ENCODE results near the gene CCDC40.
A peak's percentile ranks its signal among the peaks of the same experiment; 100 is the strongest.
"Not testable (repeated sequence)": the region's sequence is repeated elsewhere in the genome, so short reads cannot be mapped to it uniquely, and the experiment has no call there.

CCDC40 gene

GRCh38 chr17:79991924-79992648 is 44.4 kb upstream of the CCDC40 start:
- H3K4me3 ChIP-seq: peak overlapping the region; percentile 62
- no peaks in the 10 kb centered on the region for H3K36me3 ChIP-seq
- peak overlapping the region; percentile 77 for H3K27ac ChIP-seq

DNA sequence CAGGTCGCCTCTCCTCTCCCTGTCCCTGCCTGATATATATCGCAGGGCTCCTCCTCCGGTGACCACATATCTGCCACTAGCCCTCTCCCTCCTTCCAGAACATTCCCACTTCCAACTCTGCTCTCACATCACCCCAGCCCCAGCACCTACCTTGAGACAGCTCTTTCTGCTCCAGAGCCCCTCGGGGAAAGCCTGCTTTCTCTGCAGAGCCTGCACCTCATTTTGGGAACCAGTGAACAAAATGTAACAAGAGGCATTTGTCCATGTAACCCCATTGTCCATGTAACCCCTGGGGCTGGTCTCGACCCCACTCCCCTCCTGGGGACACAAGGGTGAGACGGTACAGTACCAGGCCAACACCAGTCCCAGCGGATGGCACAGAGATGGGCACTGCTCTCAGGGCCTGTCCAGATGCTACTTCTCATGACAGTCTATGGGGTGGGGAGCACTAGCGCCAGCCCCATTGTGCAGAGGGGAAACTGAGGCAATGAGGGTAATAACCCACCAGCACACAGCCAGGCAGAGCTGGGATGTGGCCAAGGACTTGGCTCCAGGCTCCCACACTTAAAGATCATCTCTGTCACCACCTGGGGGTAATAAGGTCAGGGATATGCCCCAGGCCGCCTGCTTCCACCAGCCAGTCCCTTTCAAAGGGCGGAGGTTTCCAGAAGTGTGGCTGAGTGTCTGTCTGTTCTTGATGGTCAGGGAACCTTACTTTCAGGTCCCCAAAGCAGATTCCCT is 43.6 kb upstream of the CCDC40 start:
- H3K4me2 ChIP-seq: peak overlapping the region; percentile 97
- peaks cover 83% of the 10 kb centered on the region for H3K4me1 ChIP-seq
- H3K9ac ChIP-seq: peak overlapping the region; percentile 68
- no peaks in the 10 kb centered on the region for H3K36me3 ChIP-seq
- H3K27ac ChIP-seq: peak overlapping the region; percentile 77
- TF ChIP-seq Cebpa-rat (IDR thresholded peaks at IDR 0.05): no peak
- no peaks in the 10 kb centered on the region for H3K9me3 ChIP-seq
- peaks cover 17% of the 10 kb centered on the region for H3K27me3 ChIP-seq
- H4K20me1 ChIP-seq: peaks cover 35% of the 10 kb centered on the region
- peak overlapping the region; percentile 62; the same call in 1 of the 2 replicates for H3K4me3 ChIP-seq

More at GRCh38 chr17:79991924-79992648, 44.4 kb upstream of the CCDC40 start:
- peaks cover 83% of the 10 kb centered on the region for H3K4me1 ChIP-seq
- TF ChIP-seq Cebpa-rat (IDR thresholded peaks at IDR 0.05): no peak
- H3K9ac ChIP-seq: peak overlapping the region; percentile 65
- H4K20me1 ChIP-seq: peaks cover 42% of the 10 kb centered on the region
- H3K4me2 ChIP-seq: peak overlapping the region; percentile 97
- no peaks in the 10 kb centered on the region for H3K9me3 ChIP-seq
- peaks cover 17% of the 10 kb centered on the region for H3K27me3 ChIP-seq

GRCh38 chr17:79993390-79994227 is 42.8 kb upstream of the CCDC40 start:
- Histone ChIP-seq H3K4me2 (peak overlapping the region; percentile 97), H3K27me3 (peaks cover 16% of the 10 kb centered on the region), H3K27ac (peak overlapping the region; percentile 77), H3K9ac (peak overlapping the region; percentile 68), H3K4me3 (peak overlapping the region; percentile 41; the same call in 1 of the 2 replicates), H3K9me3 (no peaks in the 10 kb centered on the region), H3K36me3 (no peaks in the 10 kb centered on the region), H3K4me1 (peaks cover 83% of the 10 kb centered on the region), H4K20me1 (peaks cover 27% of the 10 kb centered on the region)
- TF ChIP-seq Cebpa-rat (IDR thresholded peaks at IDR 0.05): peak; percentile 98

DNA sequence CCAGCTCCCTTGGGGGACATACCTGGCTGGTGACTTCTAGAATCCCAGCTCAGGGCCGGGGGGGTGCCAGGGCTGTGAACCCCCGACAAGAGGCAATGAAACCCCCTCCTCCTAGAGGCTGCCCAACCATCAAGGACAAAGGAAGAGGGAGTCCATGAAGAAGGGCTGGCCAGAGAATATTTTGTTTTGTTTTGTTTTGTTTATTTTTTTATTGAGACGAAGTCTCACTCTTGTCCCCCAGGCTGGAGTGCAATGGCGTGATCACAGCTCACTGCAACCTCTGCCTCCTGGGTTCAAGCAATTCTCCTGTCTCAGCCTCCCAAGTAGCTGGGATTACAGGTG is 42.2 kb upstream of the CCDC40 start:
- not testable (repeated sequence) for H3K9ac ChIP-seq, H3K36me3 ChIP-seq, H3K27me3 ChIP-seq, H3K9me3 ChIP-seq, H3K4me3 ChIP-seq
- Histone ChIP-seq H4K20me1 (peaks cover 21% of the 10 kb centered on the region), H3K27ac (peak overlapping the region; percentile 77), H3K4me2 (peak overlapping the region; percentile 97), H3K4me1 (peaks cover 80% of the 10 kb centered on the region)

- Histone ChIP-seq H3K9ac (no peak overlapping the region), H3K27me3 (peaks cover 6% of the 10 kb centered on the region; the same call in 1 of the 2 replicates), H3K36me3 (no peaks in the 10 kb centered on the region), H3K4me2 (peak overlapping the region; percentile 97), H3K4me1 (peaks cover 80% of the 10 kb centered on the region), H3K4me3 (no peak overlapping the region), H4K20me1 (peaks cover 17% of the 10 kb centered on the region), H3K9me3 (no peaks in the 10 kb centered on the region), H3K27ac (0 out of 2 replicates have a peak overlapping the region, but pooled peaks have one; percentile 77)
- no peak for TF ChIP-seq Cebpa-rat (IDR thresholded peaks at IDR 0.05)
Observed at GRCh38 chr17:79994602-79995001, 41.8 kb upstream of the CCDC40 start.

- peak overlapping the region; percentile 97 for H3K4me2 ChIP-seq
- H3K27me3 ChIP-seq: peaks cover 4% of the 10 kb centered on the region; the same call in 1 of the 2 replicates
- no peaks in the 10 kb centered on the region for H3K36me3 ChIP-seq
- H3K9me3 ChIP-seq: no peaks in the 10 kb centered on the region
- H3K4me3 ChIP-seq: no peak overlapping the region
- H4K20me1 ChIP-seq: peaks cover 7% of the 10 kb centered on the region; the same call in 1 of the 2 replicates
- TF ChIP-seq Cebpa-rat (IDR thresholded peaks at IDR 0.05): no peak
- H3K4me1 ChIP-seq: peaks cover 80% of the 10 kb centered on the region
- H3K27ac ChIP-seq: no peak overlapping the region
- no peak overlapping the region for H3K9ac ChIP-seq
Observed at GRCh38 chr17:79995696-79996095, 40.7 kb upstream of the CCDC40 start.

DNA sequence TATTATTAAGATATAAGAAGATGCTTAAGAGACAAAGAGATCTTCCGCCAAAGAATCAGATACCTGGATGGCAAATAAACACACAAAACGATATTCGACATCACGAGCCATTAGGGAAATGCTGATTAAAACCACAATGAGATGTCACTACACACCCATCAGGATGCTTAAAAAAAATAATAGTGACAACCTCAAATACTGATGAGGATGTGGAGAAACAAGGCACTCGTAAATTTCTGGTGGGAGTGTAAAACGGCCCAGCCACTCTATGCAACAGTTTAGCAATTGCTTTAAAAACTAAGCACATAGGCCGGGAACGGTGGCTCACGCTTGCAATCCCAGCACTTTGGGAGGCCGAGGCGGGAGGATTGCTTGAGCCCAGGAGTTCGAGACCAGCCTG is 40.2 kb upstream of the CCDC40 start:
- peaks cover 4% of the 10 kb centered on the region; the same call in 1 of the 2 replicates for H3K27me3 ChIP-seq
- H3K4me1 ChIP-seq: peaks cover 74% of the 10 kb centered on the region
- H3K9me3 ChIP-seq: no peaks in the 10 kb centered on the region
- H4K20me1 ChIP-seq: 0 out of 2 replicates have a peak, but pooled peaks cover 1% of the 10 kb centered on the region
- H3K4me2 ChIP-seq: peak overlapping the region; percentile 78
- no peak for TF ChIP-seq Cebpa-rat (IDR thresholded peaks at IDR 0.05)
- 0 out of 2 replicates have a peak overlapping the region, but pooled peaks have one; percentile 49 for H3K27ac ChIP-seq
- H3K4me3 ChIP-seq: no peak overlapping the region
- no peaks in the 10 kb centered on the region for H3K36me3 ChIP-seq
- H3K9ac ChIP-seq: peak overlapping the region; percentile 25; the same call in 1 of the 2 replicates

- Histone ChIP-seq H3K36me3 (no peaks in the 10 kb centered on the region), H3K27me3 (peaks cover under 1% of the 10 kb centered on the region; the same call in 1 of the 2 replicates), H3K4me2 (peak overlapping the region; percentile 78), H3K9ac (peak overlapping the region; percentile 25; the same call in 1 of the 2 replicates), H4K20me1 (no peaks in the 10 kb centered on the region), H3K4me3 (no peak overlapping the region; the same call in 1 of the 2 replicates), H3K4me1 (peaks cover 68% of the 10 kb centered on the region), H3K27ac (peak overlapping the region; percentile 74), H3K9me3 (no peaks in the 10 kb centered on the region)
- TF ChIP-seq Cebpa-rat (IDR thresholded peaks at IDR 0.05): no peak; the same call in 1 of the 2 replicates
Observed at GRCh38 chr17:79997011-79997660, 39.3 kb upstream of the CCDC40 start.

DNA sequence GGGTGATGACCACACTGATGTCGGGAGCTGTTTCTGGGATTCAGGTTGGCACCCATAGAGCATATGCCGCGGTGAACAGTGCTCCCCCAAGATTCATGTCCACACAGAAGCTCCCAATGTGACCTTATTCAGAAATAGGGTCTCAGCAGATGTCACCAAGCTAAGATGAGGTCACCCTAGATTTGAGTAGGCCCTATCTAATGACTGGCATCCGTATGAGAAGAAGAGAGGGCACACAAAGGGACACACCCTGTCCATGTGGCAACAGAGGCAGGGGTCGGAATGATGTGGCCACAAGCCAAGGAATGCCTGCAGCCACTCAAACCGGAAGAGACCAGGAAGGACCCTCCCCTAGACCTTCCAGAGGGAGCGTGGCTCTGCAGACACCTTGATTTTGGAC is 36.3 kb upstream of the CCDC40 start:
- no peak overlapping the region for H3K27ac ChIP-seq
- no peaks in the 10 kb centered on the region for H4K20me1 ChIP-seq
- H3K9me3 ChIP-seq: no peaks in the 10 kb centered on the region
- H3K4me2 ChIP-seq: no peak overlapping the region
- TF ChIP-seq Cebpa-rat (IDR thresholded peaks at IDR 0.05): no peak
- no peaks in the 10 kb centered on the region for H3K27me3 ChIP-seq
- H3K36me3 ChIP-seq: no peaks in the 10 kb centered on the region
- H3K9ac ChIP-seq: no peak overlapping the region
- H3K4me3 ChIP-seq: no peak overlapping the region
- H3K4me1 ChIP-seq: peaks cover 38% of the 10 kb centered on the region

Data from BLaER1 (cell line).